ENCODE data around the gene SOX3.
A peak's percentile ranks its signal among the peaks of the same experiment; 100 is the strongest.

Gene SOX3

GRCh38 chrX:140500441-140500840, 4.4 kb downstream of the SOX3 start:
- no peak for DNase-seq (ENCODE audit: low read depth)
- H3K4me3 ChIP-seq (ENCODE audit: low read length) = no peak overlapping the region
- no peak for TF ChIP-seq CTCF (conservative IDR thresholded peaks at IDR 0.05; ENCODE audit: low read length)

- no peak for DNase-seq (ENCODE audit: low read depth)
- no peak for TF ChIP-seq CTCF (conservative IDR thresholded peaks at IDR 0.05; ENCODE audit: low read length)
- no peak overlapping the region for H3K4me3 ChIP-seq (ENCODE audit: low read length)
Measured at GRCh38 chrX:140495739-140496138, 9.1 kb downstream of the SOX3 start.

DNA sequence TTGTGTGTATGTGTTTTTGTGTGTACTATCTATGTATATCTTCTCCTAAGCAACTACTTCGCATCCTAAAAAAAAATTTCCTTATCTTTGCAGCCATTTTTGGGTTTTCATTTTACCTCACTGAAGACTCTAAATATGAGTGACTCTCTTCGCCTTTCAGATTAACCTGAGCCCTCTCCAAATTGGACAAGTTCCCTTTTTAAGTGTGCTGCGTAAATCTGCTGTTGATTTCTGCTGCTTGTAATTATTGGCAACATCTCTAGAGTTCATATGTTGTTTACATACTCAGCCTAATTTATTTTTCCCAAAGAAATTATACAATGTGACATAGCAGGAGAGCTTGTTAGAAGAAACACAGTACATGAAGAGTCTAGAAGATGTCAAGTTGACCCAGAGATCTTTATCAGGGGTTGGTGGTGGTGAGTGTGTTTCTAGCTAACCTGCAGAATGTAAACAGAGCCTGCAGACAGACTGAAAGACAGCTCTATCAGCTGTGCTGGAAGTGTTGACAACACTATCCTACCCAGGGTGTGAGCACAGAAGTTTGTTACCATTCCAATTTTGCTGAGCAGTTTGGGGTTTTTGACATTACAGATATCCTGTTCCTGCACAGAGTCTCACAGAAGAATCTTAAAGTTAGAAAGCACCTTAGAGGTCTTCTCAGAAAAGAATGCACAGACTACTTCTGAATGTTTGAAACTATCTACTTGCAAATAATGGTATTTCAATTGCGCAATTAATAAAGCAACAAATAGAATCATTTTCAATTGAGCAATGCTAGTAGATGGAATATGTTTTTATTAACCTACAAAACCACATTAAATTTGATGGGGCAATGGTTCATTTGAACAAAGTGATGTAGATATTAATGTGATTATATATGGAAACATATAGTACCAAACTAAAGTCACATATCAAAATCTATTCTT, 12.5 kb downstream of the SOX3 start:
- TF ChIP-seq CTCF (conservative IDR thresholded peaks at IDR 0.05; ENCODE audit: low read length) = no peak
- DNase-seq (ENCODE audit: low read depth) = no peak
- no peak overlapping the region for H3K4me3 ChIP-seq (ENCODE audit: low read length)

DNA sequence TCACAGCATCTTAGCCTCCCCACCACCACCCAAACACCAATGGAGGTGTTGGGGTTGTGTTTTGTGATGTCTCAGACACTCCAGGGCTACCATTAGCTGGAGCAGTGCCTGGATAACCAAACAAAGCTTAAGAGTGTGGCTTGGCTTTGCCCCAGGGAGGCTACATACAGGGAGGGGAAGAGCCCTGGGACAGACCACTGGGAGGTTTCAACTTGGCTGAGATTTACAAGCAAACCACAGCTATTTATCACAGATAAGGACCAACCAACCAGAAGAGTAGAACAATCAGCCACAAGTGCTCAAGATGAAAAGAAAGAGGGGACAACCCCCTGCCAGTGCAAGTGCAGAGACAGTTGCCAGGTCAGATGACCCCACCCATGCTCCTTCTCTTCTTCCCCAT, 24.1 kb downstream of the SOX3 start:
- no peak for TF ChIP-seq CTCF (conservative IDR thresholded peaks at IDR 0.05; ENCODE audit: low read length)
- no peak for DNase-seq (ENCODE audit: low read depth)
- H3K4me3 ChIP-seq (ENCODE audit: low read length) = no peak overlapping the region

GRCh38 chrX:140477987-140478386, 26.9 kb downstream of the SOX3 start:
- no peak overlapping the region for H3K4me3 ChIP-seq (ENCODE audit: low read length)
- no peak for TF ChIP-seq CTCF (conservative IDR thresholded peaks at IDR 0.05; ENCODE audit: low read length)
- DNase-seq (ENCODE audit: low read depth) = no peak

DNA sequence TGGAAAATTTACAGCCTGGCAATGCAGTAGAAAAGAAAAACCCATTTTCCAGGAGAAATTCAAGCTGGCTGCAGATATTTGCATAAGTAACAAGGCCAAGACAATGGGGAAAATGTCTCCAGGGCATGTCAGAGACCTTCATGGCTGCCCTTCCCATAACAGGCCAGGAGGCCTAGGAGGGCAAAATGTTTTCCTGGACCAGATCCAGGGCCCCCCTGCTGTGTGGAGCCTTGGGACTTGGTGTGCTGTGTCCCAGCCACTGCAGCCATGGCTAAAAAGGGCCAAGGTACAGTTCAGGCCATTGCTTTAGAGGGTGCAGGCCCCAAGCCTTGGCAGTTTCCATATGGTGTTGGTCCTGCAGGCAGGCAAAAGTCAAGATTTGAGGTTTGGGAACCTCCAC, 29.8 kb downstream of the SOX3 start:
- TF ChIP-seq CTCF (conservative IDR thresholded peaks at IDR 0.05; ENCODE audit: low read length) = no peak
- no peak for DNase-seq (ENCODE audit: low read depth)
- no peak overlapping the region for H3K4me3 ChIP-seq (ENCODE audit: low read length)

DNA sequence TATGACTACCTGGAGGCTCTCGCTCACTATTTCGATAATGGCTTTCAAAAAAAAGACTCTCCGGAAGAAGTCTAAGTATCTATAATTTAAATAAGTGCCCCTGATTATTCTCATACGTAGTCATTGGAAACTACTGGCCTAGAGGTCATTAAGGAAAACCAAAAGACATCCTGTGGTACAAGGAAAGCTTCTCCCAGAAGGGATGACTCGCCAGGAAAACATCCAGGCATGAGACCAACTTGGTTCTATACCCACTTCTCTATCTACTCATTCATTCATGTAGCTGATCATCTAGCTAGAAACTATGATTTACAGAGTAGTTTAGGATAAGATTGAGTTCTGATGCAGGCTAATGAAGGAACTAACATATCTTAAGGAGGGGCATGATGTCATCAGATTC, 37.7 kb downstream of the SOX3 start:
- DNase-seq (ENCODE audit: low read depth) = peak; percentile 6
- no peak for TF ChIP-seq CTCF (conservative IDR thresholded peaks at IDR 0.05; ENCODE audit: low read length)
- H3K4me3 ChIP-seq (ENCODE audit: low read length) = no peak overlapping the region
